Neuron (in vitro differentiated cells): ENCODE measurements around the gene SLC7A14.

Source experiments
- H2AFZ ChIP-seq: one replicate; pipeline ENCODE4 v1.6.1; 2013; ENCODE audit warnings: low read depth, mild to moderate bottlenecking, inconsistent platforms, low read length, moderate library complexity
- H3K27me3 ChIP-seq: one replicate; pipeline ENCODE4 v1.6.1; 2013; ENCODE audit warnings: low read length; ENCODE audit not compliant: insufficient read depth
- H3K36me3 ChIP-seq: one replicate; pipeline ENCODE4 v1.6.1; 2013; ENCODE audit warnings: low read length; ENCODE audit not compliant: insufficient read depth
- H3K4me1 ChIP-seq: one replicate; pipeline ENCODE4 v1.6.1; 2013; ENCODE audit warnings: low read length; ENCODE audit not compliant: insufficient read depth
- H3K4me3 ChIP-seq: 2 replicates; pipeline ENCODE4 v1.5.1; 2013; ENCODE audit warnings: mild to moderate bottlenecking, low read length, moderate library complexity
- H3K9me3 ChIP-seq: one replicate; pipeline ENCODE4 v1.6.1; 2013; ENCODE audit warnings: low read length

SLC7A14 gene

DNA sequence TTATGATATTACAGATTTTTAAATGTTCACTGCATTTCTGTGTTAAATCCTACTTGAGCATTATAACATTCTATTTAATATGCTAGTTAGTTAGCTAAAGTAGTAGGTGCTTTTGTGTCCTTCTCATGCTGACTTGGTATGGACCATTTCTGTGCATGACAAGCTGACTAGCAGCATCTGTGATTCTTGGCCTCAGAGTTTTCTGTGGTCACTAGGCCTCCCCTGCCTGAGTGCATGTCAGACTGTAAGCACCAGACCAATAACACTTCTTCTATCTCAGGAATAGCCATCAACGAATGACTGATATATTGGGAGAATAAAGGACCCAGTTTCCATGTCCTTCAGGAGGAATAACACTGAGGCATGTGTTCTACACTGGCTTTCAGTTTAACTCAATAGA, 22.6 kb upstream of the SLC7A14 start:
- Histone ChIP-seq H3K4me3 (no peak overlapping the region), H3K27me3 (no peaks in the 10 kb centered on the region), H3K9me3 (no peaks in the 10 kb centered on the region), H3K4me1 (no peaks in the 10 kb centered on the region), H3K36me3 (no peaks in the 10 kb centered on the region), H2AFZ (no peak overlapping the region)

DNA sequence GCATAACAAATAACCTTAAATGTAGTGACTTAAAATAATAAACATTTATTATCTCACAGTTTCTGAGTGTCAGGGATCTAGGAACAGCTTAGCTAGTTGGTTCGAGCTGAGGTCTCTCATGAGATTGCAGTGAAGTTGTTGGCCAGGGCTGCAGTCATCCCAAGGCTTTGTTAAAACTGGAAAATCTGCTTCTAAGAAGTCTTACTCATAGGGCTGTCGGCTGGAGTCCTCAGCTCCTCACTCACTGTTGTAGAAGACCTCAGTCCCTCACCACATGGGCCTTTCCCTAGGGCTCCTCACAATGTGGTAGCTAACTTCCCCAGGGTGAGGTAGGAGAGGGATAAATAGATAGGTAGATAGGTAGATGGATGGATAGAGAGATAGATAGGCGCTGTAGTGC, 20.8 kb upstream of the SLC7A14 start:
- Histone ChIP-seq H3K9me3 (no peaks in the 10 kb centered on the region), H3K36me3 (no peaks in the 10 kb centered on the region), H3K27me3 (no peaks in the 10 kb centered on the region), H3K4me1 (no peaks in the 10 kb centered on the region), H3K4me3 (no peak overlapping the region), H2AFZ (no peak overlapping the region)

DNA sequence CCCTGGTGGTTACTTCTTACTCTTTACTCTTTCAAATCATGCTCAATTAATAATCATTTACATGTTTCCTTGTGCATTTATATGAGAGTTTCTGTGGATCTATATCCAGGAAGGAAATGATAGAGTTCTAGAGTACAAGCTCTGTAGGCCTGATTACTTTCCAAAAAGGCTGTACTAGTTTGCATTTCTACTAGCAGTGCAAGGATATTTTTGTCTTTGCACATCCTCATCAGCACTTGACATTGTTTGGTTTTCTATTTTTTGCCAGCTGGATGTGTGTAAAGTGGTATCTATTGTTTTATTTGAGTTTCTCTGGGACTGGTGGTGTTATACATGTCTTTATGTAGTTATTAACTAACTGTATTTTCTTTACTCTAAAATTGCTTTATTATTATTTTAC, 19.6 kb upstream of the SLC7A14 start:
- Histone ChIP-seq H3K36me3 (no peaks in the 10 kb centered on the region), H3K4me1 (no peaks in the 10 kb centered on the region), H2AFZ (no peak overlapping the region), H3K27me3 (no peaks in the 10 kb centered on the region), H3K4me3 (no peak overlapping the region), H3K9me3 (no peaks in the 10 kb centered on the region)

DNA sequence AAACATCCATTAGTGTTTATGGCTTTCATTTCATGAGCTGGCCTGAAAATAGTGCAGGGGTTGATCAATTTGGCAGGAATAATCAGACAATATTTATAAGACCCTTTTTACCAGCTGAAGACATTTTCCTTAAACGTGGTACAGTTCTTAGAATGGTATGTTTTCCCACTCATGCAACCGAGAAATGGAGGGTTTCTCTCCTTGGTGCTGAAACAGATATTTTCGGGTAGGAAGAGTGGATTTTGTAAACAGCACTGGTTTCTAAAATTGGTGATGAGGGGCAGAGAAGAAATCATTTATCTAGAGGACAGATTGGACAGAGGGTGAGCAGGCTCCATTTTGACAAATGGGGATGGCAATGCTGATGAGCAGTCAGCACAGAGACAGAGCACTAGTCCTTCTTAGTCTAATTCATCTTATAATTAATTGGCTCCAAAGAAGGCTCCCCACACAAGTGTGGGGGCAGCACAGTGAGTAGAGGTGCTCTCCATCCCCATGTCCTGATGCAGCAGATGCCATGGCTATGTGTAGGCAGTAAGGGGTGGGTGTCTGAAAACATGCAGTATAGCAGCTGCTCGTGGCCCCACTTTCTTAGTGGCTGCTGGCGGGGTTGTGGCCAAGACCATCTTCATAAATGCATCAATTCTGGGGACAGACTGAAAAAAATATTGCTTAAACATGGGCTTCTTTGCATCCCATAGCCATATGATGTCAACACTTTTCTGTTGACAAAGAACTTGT, 18.1 kb upstream of the SLC7A14 start:
- Histone ChIP-seq H3K27me3 (no peaks in the 10 kb centered on the region), H3K36me3 (no peaks in the 10 kb centered on the region), H2AFZ (no peak overlapping the region), H3K4me1 (no peaks in the 10 kb centered on the region), H3K4me3 (no peak overlapping the region), H3K9me3 (no peaks in the 10 kb centered on the region)

DNA sequence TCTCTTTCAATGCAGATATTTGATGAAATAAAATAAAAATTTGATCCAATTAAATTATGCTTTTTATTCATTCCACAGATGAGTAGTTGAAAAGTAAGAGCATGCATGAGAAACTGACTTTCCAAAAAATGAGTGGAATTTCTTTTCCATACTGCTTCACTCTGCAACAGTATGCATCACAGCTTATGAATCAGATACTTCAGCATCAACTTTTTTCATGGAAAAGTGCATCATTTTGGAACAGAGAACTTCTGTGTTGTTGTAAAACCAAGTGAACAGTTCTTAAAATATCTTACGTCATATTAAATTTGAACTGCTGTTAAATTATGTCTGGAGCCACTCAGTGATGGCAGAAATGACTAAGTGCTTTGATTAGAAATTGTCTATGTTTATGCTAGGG, 16.7 kb upstream of the SLC7A14 start:
- no peak overlapping the region for H2AFZ ChIP-seq
- H3K36me3 ChIP-seq, result no peaks in the 10 kb centered on the region
- no peaks in the 10 kb centered on the region for H3K9me3 ChIP-seq
- no peaks in the 10 kb centered on the region for H3K4me1 ChIP-seq
- no peaks in the 10 kb centered on the region for H3K27me3 ChIP-seq
- no peak overlapping the region for H3K4me3 ChIP-seq

DNA sequence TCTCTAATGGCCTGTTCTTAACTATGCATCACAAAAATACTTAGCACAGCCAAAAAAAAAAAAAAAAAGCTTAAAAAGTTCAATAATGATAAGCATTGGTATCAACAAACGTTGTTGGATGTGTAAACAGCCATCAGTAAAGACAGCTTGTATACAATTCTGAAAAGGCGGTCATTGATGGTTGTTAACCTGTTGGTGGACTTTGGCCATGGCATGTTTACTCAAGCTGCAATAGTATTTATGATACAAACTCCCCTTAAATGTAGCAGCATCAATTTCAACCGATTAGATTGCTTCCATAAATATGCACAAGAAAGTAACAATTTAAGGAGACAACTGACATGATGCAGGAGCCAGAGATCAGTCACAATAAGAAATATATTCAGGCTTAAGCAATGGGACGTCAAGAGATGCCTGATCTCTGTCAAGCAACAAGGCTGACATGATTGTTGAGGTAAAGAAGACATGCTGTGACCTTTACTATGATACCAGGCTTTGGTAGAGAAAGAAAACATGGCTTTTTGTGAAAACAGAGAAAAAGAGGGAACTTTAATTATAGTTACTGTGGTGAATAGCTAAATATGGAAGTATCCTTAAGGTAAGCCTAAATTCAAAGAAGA, 14.2 kb upstream of the SLC7A14 start:
- H3K4me1 ChIP-seq, result no peaks in the 10 kb centered on the region
- H2AFZ ChIP-seq, result no peak overlapping the region
- no peaks in the 10 kb centered on the region for H3K27me3 ChIP-seq
- H3K4me3 ChIP-seq, result no peak overlapping the region
- H3K36me3 ChIP-seq, result no peaks in the 10 kb centered on the region
- no peaks in the 10 kb centered on the region for H3K9me3 ChIP-seq

DNA sequence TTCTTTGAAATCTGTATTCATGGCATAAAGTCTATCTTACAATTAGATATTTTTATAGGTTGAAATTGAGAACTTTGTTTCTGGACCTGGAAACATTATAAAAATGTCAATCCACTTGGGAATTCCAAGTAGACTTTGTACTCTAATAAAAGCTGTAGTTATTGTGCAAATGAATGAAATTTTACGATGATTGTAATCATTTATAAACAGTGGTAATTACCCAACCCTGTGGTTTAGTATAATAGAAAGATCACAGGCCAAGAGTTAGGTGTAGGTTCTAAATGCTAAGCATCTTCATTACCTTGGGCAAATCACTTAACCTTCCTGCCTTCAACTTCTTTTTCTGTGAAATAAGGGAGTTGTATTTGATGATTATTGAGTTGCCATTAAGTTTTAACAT, 13.2 kb upstream of the SLC7A14 start:
- no peaks in the 10 kb centered on the region for H3K27me3 ChIP-seq
- no peaks in the 10 kb centered on the region for H3K9me3 ChIP-seq
- no peak overlapping the region for H2AFZ ChIP-seq
- H3K4me3 ChIP-seq, result no peak overlapping the region
- no peaks in the 10 kb centered on the region for H3K36me3 ChIP-seq
- H3K4me1 ChIP-seq, result no peaks in the 10 kb centered on the region

DNA sequence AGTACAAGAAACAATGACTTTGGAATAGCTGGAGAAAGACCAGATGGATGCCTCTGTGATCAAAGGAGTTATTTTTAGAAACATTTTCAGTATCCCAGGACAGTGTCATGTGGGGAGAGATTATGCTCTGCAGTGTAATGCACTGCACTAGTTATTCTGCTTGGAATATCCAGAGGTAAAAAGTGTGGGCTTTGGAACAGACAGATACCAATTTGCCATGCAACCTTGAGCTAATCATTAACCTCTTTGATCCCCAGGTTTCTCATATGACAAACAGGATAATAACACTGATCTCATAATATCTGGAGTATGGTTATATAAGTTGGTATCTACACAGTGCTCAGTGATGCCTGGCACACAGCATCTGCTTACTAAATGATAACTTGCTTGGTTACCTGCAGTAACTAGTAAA, 12.2 kb upstream of the SLC7A14 start:
- H3K27me3 ChIP-seq, result no peaks in the 10 kb centered on the region
- H3K9me3 ChIP-seq, result no peaks in the 10 kb centered on the region
- H3K36me3 ChIP-seq, result no peaks in the 10 kb centered on the region
- H2AFZ ChIP-seq, result no peak overlapping the region
- H3K4me3 ChIP-seq, result no peak overlapping the region
- H3K4me1 ChIP-seq, result no peaks in the 10 kb centered on the region

DNA sequence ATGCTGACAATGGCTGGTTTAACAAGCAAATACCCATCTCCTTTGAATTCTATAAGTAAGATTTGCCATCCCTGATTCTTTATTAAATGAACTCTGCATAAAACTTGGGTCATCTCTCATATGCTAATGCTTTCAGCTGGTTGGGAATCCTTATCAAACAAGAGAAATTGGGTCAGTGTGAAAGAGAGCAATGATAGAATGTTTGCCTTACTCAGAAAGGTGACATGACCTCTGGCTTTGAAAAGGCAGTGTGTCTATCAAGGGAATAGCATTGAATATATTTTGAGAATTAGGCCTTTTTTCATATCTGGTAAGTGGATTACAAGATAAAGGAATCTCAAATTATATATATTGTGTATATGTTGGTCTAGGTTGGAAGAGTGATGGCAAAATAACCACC, 8.7 kb upstream of the SLC7A14 start:
- no peaks in the 10 kb centered on the region for H3K9me3 ChIP-seq
- no peaks in the 10 kb centered on the region for H3K36me3 ChIP-seq
- H2AFZ ChIP-seq, result no peak overlapping the region
- H3K4me3 ChIP-seq, result no peak overlapping the region
- no peaks in the 10 kb centered on the region for H3K4me1 ChIP-seq
- no peaks in the 10 kb centered on the region for H3K27me3 ChIP-seq

DNA sequence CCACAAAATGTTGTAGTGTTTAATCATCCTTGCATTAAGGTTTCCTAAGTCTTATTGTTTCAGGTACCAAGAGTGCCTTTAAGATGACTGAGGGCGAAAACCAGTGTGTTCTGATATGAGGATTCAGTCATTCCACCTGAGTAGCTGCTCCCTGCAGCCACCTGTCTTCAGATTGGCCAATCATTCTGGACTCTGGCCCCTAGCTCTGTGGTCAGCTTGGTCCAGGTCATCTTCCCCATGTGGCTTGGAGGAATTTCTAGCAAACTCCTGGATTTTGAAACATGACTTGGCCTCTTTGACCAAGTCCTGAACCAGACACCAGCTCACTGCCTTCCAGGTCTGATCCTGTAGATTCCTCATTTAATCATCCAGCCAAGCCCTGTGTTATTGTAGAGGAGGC, 7.8 kb upstream of the SLC7A14 start:
- Histone ChIP-seq H3K27me3 (peaks cover 4% of the 10 kb centered on the region), H2AFZ (no peak overlapping the region)

DNA sequence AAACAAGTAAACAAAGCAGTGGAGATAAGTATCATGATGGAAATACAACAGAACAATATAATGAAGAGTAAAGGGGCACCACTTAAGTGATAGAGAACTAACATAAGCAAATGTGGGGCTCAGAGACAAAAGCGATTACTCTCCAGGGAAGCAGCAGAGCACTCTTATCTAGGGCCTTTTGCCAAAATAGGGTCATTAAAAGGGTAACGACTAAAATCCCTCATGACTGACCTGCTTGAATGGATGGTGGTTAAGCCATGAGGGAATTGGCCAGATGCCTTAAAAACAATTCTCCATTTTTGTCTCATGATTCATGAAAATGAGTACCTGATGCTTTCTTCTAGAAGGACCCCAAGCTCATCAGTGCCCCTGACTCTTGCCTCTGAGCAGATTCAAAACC, 3.2 kb upstream of the SLC7A14 start:
- Histone ChIP-seq H3K27me3 (peaks cover 37% of the 10 kb centered on the region), H3K36me3 (no peaks in the 10 kb centered on the region), H3K4me1 (peaks cover 9% of the 10 kb centered on the region), H3K9me3 (peaks cover 2% of the 10 kb centered on the region), H2AFZ (no peak overlapping the region), H3K4me3 (no peak overlapping the region)

More for the DNA sequence above, 7.8 kb upstream of the SLC7A14 start:
- no peak overlapping the region for H3K4me3 ChIP-seq
- no peaks in the 10 kb centered on the region for H3K36me3 ChIP-seq
- H3K9me3 ChIP-seq, result no peaks in the 10 kb centered on the region
- H3K4me1 ChIP-seq, result no peaks in the 10 kb centered on the region

DNA sequence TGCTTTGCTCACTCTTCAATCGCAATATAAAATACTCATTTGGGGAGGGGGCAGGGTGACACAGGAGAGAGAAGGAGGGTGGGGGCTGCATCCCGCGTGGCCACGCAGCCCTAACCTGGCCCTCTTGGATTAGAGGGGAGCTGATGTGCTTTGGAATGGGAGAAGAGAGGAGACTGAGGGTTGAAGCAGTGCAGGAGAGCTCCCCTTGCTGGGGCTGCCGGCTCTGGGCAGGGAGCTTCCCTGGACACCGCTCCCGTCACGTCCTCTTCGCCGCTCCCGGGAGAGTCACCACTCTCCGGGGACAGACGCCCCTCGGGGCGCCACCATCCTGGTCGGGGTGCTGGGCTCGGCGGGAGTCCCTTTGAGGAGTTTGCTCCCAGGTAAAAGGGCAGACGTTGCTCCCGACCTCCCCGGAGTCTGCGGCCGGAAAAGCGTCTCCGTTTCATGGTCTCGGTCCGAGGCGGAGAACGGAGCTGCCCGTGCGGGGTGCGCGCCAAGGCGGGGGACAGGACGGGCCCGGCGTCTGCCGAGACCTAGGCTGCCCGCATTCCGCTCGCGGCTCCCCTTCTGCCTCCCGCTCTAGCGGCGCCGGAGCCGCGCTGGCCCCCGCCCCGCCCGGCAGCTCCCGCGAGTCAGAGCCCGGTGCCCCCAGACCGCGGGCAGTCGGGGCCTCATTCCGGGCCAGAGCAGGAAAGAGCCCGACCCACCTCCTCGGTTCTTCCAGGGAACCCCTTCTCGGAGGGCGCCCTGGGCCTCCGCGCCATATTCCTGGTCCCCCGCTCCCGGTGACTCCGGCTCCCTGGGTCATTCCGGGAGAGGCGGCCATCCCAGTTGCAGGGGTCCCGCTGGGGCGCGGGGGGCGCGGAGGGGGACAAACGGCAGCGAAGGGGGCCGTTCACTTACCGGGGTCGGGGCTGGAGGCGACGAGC, 603 bp downstream of the SLC7A14 start:
- H3K4me1 ChIP-seq, result peaks cover 9% of the 10 kb centered on the region
- H3K4me3 ChIP-seq, result peak overlapping the region; percentile 30
- no peaks in the 10 kb centered on the region for H3K36me3 ChIP-seq
- H3K9me3 ChIP-seq, result peaks cover 2% of the 10 kb centered on the region
- peak overlapping the region; percentile 60 for H2AFZ ChIP-seq
- peaks cover 42% of the 10 kb centered on the region for H3K27me3 ChIP-seq

DNA sequence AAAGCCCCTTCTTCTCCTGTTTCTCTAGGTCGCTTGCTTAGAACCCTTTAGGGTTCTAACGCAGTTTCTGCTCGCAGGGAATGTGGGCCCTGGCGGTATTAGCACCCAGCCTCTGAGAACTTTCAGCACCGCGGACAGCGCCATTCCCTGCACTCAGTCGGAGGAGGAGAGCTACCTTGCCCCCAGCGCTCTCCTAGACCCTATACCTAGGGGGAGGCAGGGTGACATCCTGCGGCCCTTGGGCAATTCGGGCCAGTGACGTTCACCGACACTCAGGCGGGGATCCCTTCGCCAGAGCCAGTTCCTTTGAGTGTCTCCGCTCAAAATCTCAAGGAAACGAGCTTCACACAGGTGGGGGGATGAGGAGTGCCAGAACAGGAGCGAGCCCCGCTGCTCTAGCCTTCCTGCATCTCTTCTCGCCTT, 1.3 kb downstream of the SLC7A14 start:
- no peak overlapping the region for H2AFZ ChIP-seq
- peaks cover 2% of the 10 kb centered on the region for H3K9me3 ChIP-seq
- peaks cover 42% of the 10 kb centered on the region for H3K27me3 ChIP-seq
- H3K4me1 ChIP-seq, result peaks cover 9% of the 10 kb centered on the region
- H3K36me3 ChIP-seq, result no peaks in the 10 kb centered on the region
- no peak overlapping the region for H3K4me3 ChIP-seq
